ENCODE results near the gene GNLY. TPM values are rescaled to one million over a fixed set of nuclear protein-coding genes. Genes with fewer than 3 reads are reported as not detected.

Gene GNLY
- total RNA-seq, 1 donor from 2014 or later: not detected

DNA sequence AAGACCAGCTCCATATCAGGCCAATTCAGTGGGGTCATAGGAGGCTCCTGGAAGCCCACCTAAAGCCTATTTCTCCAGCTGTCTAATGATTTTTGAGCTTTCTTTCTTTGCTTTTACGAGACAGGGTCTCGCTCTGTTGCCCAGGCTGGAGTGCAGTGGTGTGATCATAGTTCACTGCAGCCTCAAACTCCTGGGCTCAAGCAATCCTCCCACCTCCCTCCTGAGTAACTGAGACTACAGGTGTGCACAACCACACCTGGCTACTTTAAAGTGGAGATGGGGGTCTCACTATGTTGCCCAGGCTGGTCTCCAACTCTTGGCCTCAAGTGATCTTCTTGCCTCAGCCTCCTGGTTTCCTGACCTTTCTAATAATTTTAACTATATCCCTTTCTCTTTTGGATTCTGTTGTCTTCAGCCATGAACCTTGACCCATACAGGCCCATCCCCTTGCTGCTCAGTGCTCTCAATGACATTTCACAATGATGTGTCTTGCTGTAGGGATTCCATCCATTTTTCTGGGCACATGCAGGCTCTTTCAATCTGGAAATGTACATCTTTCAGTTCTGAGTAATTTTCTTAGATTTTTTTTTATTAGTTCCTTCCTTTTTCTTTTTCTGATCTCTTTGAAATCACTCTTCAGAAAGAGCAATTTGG lies 29.7 kb downstream of the GNLY start:
- DNase-seq (ENCODE audit: extremely low read depth, low read depth, low spot score): no peak

DNA sequence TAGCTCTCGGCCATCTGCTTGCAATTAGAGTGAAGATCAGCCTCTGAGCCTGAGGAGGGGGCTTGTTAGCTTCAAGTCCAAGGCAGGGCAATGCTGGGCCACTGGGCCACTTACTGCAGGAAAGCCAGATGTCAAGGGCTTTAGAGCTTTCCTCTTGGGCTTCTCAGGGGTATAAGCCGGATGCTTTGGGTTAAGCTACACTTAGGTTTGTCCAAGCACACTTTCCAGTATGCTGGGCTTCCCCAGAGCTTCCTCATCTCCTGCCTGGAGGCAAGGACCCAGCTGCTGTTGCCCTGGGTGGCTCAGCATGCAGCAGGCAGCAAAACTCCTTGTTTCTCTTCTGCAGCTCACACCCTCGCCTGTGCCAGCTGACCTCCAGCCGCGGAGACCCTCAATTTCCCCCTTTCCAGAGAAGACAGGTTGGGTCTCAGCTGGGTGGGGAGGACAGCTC lies 30.6 kb downstream of the GNLY start:
- no peak for DNase-seq (ENCODE audit: extremely low read depth, low read depth, low spot score)

DNA sequence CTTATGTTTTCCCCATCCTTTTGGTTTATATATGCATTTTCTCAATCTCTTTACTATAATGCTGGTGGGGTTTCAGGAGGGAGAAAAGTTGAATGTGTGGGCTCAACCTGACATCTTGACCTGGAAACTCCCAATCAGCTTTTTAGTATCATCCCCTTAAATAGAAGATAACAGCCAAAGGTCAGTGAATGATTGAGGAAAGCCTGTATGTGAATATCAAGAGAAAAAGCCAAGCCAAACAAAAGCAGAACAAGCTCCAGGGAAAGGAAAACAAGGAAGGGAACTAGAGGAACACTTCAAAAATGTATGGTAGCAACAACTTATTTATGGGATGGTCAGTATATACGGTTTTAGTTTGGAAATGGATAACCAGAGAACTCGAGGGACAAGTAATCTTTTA lies 31.3 kb downstream of the GNLY start:
- DNase-seq (ENCODE audit: extremely low read depth, low read depth, low spot score): no peak

DNA sequence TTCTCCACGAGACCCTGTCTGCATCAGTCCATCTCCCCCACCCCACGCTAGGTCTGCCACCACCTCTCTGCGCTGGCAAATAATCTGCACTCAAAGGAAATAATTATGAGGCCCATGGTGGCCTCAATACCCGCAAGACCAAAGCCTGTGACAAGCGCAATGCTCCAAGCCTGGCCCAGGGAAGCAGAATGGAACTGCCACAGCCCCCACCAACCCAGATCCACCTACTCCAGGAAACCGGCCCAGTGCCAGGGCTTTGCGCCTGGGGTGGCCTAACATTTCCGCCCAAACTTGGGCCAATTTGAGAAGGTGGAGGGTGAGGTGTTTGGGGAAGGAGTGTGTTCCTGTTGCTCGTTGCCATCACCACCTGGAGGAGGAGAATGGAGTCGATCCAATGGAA lies 33.6 kb downstream of the GNLY start:
- no peak for DNase-seq (ENCODE audit: extremely low read depth, low read depth, low spot score)

DNA sequence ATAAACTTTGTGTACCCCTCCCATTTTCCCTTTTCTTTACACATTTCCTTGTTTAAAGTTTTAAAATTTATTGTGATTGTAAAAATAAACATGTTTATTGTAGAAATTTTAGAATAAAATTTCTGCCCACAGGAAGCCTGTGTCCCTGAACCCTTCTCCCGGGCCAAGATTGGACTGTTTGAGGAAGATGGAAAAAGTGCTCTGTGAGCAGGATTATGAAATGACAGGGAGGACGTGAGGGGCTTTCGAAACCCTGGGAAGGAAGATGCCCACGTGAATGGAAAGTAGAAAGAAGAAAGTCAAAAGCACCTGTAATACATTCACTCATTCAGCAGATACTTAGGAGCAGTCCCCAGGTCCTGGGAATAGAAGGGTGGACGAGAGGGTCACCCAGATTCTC lies 34.2 kb downstream of the GNLY start:
- DNase-seq (ENCODE audit: extremely low read depth, low read depth, low spot score): no peak

DNA sequence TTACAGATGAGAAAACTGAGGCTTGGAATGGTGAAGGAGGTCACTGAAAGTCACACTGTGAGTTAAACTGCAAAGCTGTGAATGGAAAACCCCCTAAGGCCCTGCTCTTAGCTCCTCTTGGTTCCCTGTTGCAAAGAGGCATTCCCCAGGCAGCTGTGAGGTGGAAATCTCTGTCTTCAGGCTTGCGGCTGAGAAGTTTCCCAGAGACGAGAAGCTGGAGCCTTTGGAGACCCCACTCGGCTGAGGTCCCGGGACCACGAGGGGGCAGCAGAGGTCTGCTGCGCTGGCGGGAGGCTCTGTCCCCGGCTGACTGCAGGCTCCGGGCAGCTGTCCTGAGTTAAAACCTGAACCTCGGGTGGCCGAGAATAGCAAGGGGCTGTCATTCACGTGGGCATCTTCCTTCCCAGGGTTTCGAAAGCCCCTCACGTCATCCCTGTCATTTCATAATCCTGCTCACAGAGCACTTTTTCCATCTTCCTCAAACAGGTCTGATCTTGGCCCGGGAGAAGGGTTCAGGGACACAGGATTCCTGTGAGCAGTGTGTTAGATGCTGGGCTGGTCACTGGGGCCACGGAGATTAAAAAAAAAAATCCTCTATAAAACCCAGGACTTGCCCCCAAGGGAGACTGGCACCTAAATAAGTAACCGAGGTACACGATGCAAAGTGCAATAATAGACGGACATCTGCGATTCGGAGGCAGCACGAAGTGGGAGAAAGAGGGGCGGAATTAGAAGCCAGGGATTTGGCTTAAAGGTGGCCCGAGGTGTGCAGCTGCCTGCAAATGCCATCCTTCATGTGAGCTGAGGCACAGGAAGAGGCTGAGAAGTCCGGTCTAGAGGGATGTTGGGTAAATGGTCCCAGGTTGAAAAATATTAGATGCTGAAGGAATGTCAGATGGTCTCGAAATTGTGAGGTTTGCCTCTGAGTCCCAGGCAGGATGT lies 35.0 kb downstream of the GNLY start:
- DNase-seq (ENCODE audit: extremely low read depth, low read depth, low spot score): no peak

DNA sequence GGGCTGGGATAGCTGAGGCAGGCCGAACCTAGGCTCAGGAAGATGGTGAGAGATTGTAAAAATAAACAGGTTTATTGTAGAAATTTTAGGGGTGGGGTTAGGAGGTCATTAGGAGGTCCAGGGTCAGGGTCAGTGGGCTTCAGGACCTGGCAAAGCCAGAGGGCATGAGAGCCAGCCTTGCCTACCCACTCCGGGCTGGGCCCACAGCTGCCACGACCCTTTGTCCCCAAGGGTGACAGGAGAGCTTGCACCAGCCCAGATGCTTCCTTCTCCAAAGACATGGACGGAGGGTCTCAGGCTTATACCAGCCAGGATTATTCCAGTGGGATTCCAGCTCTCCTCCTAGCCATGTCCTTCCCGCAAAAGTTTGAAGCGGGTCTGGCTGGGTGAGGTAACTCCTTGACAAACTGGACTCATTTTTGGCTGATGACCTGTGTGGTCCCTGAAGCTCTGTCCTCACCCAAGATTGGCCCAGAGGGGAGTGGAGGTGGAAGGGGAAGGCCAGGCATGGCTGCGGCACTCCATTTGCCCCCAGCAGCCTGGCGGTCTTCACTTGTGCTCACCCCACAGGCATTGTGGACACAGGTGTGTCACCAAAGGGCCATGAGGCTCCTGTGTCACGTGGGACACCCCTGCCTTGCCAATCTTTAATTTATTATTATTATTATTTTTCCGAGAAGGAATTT lies 35.8 kb downstream of the GNLY start:
- DNase-seq (ENCODE audit: extremely low read depth, low read depth, low spot score): no peak

DNA sequence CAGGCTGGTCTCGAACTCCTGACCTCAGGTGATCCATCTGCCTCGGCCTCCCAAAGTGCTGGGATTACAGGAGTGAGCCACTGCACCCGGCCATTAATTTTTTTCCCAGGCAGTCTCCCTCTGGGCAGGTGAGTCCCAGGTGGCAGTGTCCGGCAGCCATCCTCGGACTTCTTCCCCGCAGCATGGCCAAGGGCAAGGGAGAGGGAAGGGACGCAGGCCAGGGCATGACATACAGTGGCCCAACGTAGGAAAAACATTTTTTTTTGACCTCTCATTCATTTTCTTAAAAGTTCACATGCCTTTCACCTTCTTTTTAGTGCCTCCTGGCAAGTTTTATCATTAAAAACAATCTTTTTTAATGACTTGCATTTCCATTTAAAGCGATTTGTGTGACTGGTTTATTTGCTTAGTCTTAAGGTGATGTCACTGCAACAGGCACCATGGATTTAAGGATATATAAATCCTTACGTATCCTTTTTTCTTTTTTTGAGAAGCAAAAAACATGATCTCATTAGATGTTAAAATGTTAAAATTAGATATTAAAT lies 36.6 kb downstream of the GNLY start:
- no peak for DNase-seq (ENCODE audit: extremely low read depth, low read depth, low spot score)

DNA sequence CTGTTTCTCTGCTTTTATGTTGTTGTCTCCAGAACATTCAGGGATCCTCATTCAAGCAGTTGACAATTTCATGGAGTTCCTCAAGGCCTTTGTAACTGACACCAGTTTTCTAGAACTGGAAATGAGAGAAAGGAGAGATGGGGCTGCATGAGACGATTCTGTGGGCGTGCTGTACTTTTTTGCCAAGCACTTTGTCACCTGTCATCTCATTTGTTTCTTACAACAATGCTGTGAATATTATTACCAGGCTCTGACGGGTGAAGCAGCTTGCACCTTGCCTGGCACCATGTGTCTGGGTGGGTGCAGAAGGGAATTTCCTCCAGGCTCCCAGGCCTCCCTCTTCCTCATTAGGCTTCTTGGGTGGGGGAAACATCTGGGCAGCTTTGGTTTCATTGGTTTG lies 37.4 kb downstream of the GNLY start:
- no peak for DNase-seq (ENCODE audit: extremely low read depth, low read depth, low spot score)

DNA sequence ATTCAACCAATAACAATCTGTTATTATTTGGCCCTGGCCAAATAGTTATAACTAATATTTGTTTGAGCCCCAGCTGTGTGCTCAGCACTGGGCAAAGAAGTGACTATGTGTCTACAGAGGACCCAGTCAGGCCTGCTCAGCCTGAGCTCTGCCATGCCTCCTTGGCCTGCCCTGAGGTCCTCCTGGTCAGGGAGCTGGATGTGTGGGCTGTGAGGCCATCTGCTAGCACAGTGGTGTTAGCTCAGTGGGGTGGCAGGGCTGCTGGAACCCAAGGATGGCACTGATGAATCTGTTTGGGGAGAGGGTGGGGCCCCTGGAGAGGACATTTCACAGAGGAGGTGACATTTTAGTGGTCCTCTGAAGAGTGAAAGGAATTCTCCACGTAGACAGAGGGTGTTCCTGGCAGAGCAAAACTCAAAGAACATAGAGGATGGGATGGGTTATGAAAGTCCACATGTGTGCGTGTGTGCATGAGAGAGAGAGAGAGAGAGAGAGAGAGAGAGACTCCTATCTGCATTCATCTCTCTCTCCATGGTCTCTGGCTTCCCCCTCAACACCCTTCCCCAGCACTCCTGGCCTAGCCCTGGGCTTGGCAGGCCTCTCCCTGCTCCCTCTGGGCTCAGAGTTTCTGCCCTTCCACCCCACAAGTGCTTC lies 38.4 kb downstream of the GNLY start:
- DNase-seq (ENCODE audit: extremely low read depth, low read depth, low spot score): no peak

DNA sequence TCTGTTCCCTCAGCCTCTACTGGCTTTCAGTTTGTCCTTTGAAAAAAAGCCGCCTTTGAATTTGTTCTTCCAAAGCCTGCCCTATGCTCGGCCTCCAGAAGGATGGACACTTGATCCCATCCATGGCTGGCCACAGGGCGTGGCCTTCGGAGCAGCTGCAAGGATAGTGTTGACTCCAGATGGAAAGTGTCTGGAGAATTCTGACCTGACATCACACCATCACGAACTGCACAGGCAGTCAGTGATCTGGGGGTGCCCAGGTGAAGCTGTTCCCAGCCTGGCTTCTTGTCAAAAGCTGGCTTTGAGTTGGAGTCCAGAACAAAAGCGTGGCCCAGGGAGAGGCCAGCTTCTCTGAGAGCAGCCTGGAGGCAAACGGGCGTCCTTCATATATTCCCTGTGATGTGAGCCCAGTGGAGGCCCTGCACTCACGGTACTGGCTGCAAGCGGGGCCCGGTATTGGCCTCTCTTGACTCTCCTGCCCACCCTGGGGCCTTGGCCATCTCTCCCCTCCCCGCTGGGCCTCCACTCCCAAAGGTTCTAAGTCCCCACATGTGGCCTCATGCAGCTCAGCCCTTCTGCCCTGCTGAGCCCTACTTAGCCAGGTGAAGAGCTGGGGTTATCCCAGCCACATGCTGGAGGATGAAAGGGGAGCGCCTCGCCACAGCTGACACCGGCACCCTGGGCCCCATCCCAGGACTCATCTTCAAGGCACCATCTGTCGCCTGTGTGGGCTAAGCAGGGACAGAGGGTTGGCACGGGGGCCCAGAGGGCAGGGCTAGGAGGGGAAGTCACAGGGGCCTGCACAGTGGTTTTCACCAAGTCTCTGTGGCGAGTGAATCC lies 39.2 kb downstream of the GNLY start:
- DNase-seq (ENCODE audit: extremely low read depth, low read depth, low spot score): no peak

DNA sequence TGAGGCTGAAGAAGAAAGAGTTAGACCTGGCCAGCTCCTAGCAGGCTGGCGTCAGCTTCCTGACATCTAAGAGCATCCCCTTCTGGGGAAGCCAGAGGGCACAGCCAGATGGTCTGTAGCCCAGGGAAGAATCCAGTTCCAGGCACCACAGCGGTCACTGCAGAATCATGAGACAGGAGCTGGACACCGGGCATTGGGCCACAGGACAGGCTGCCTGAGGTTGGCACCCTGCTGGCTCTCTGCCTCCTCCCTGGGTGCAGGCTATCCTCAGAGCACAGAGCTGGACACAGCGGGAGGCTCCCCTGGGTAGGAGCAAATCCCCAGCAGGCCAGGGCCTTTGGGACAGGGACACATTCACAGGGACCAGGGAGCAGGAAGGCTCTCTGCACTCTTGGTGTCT lies 39.9 kb downstream of the GNLY start:
- DNase-seq (ENCODE audit: extremely low read depth, low read depth, low spot score): no peak

DNA sequence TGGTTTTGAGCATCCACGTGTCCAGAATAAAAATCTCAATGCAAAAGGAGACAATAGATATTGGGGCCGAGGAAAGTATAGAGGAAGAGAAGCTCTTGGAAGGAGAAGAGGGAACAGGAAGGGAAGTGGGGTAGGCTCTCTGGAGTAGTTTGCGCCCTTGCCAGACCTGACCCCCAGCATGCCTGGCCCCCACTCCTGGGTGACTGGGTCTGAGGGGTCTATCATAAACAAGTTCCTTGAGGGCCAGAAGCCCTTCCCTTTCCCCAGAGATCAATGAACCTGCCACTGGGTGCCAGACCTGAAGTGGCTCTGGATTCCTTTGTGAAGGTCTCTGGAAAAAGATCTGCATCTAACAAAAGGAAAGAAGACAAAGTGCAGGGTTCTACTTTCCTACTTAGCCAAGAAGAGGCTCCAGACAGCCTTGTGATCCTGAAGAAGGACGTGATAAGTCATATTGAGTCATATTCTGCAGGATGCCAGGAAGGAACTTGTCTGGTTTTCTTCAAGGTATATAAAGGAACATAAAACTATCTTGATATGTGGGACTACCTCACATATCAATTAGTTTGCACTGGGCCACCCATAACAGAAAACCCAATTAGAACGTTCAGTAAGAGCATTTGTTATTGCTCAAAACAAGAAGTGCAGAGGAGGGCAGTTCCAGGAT lies 40.9 kb downstream of the GNLY start:
- no peak for DNase-seq (ENCODE audit: extremely low read depth, low read depth, low spot score)

DNA sequence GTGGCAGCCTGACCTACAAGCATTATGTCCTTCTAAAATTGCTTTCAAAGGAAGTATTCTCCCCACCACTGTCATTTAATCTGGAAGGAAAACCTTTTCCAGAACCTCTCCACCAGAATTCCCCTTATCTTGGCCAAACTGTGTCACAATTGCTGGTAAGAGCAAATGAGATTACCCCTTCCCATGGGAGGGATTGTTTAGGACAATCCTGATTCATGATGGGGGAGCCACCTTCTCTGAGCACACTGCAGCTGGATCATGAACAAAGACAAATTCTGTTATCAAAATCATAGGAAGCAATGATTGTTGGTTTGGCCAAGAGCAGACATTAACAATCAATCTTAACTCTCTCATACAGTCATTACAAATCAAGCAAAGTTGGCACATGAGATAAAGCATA lies 41.5 kb downstream of the GNLY start:
- no peak for DNase-seq (ENCODE audit: extremely low read depth, low read depth, low spot score)

DNA sequence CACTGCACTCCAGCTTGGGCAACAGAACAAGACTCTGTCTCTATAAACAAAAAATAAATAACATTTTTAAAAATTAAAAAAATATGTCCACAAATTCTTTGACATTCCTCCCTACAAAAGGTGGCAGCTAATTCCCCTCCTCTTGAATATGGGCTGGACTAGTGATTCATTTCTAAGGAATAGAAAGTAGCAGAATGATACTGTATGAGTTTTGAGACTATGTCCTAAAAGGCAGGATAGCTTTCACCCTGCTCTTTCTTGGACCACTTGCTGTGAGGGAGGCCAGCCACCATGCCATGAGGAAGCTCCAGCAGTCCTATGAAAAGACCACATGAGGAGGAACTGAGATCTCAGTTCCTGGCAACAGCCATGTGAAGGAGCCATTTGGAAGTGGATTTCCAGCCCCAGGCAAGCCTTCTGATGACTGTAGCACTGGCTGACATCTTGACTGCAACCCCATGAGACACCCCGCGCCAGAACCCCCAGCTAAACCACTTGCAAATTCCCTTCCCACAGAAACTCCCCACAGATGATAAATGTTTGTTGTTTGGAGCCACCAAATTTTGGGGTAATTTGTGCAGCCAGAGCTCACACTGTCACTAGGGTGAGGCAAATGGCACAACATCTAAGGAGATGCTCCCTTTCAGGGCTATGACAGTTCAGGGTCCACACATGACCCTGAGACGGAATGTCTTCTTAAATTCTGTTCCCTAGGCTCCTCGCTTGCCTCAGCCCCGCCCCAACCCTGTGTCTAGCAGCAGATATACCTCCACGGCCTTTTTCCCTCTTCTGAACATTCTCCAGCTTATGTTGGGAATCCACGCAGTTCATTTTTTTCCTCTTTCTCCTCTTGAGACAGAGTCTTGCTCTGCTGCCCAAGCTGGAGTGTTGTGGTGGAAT lies 42.5 kb downstream of the GNLY start:
- no peak for DNase-seq (ENCODE audit: extremely low read depth, low read depth, low spot score)

DNA sequence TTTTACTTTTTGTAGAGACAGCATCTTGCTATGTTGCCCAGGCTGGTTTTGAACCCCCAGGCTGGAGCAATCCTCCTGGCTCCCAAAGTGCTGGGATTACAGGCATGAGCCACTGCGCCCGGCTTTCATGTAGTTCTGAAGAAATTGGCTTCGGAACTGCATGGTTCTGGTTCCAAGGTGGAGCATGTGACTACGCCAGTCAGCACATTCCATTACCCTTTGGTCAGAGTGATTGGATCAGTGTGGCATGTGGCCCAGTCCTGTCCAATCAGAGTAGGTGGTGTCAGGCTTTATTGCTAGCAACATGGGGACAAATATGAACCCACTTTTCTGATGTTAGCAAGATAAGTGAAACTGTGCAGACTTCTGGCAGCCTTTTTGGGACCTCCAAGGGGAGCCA lies 43.3 kb downstream of the GNLY start:
- no peak for DNase-seq (ENCODE audit: extremely low read depth, low read depth, low spot score)

DNA sequence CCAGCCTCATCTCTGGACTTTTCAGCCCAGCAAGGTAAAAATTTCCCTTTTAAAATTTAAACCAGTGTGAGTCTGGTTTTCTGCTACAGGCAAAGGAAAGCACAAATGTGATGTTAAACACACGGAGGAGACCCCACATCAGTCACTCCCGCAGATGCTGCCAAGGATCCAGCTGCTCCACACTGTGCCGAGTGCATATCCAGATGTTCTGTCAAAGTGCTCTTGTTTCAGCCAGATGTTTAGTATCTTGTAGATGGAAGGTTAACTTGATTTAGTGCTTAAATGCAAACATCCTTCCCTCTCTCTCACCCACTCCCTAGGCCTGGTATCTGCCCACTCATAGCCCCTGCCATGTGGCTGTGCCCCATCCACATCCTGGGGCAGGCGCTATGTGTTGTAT lies 43.8 kb downstream of the GNLY start:
- DNase-seq (ENCODE audit: extremely low read depth, low read depth, low spot score): no peak

DNA sequence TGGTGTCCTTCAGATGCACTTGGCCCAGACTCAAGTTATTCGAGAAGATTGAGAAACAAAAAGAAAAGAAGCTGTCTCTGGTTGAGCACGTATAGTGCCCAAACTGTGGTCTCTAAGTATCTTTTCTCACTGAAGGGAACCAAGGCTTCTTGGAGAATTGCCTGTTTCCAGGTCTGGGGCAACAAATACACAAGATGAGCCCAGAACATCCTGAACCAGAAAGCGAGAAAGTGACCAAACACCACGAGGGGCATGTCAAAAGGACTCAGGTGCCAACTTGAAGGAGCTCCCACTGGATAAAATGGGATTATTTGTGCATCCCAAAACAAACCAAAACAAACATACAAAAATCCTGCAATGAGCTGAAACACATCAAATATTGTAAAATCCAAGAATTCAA lies 46.0 kb downstream of the GNLY start:
- DNase-seq (ENCODE audit: extremely low read depth, low read depth, low spot score): no peak
